Measurements from ENCODE around the gene CRYBB1.

DNA sequence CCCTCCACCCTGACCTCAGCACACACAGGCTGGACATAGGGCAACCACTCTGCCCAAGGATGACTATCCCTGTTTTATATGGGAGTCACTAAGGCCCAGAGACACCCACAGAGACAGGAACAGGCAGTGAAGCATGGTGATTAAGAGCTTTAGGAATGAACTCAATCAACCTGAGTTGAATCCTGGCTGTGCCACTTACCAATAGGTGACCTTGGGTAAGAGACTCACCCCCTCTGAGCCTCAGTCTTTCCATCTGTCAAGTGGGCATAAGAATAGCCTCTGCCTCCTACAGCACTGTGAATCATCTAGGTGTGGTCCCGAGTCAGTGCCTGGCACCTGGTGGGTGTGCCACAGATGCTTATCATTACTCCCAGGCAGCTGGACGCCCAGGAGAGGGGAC is 6.8 kb downstream of the CRYBB1 start:
- TF ChIP-seq POLR2AphosphoS5 (IDR thresholded peaks at IDR 0.05) (no peak), EP300 (IDR thresholded peaks at IDR 0.05; ENCODE audit: low read depth) (no peak)

Measured in transverse colon (tissue), 3 donors.